Ishikawa (cell line): ENCODE measurements around the gene HCCS.

Experiments used
- CREB1 ChIP-seq: IDR thresholded peaks from 2 replicates; pipeline ENCODE4 v1.6.1; 2012; ENCODE audit warnings: low read depth
- EP300 ChIP-seq: IDR thresholded peaks from 2 replicates; pipeline ENCODE4 v1.6.1; 2012; ENCODE audit warnings: borderline replicate concordance
- MAX ChIP-seq: IDR thresholded peaks from 2 replicates; pipeline ENCODE4 v1.6.1; 2012
- TAF1 ChIP-seq: IDR thresholded peaks from 2 replicates; pipeline ENCODE4 v1.6.1; 2012; ENCODE audit warnings: low read depth, mild to moderate bottlenecking

GRCh38 chrX:11119313-11119943 is 8.3 kb downstream of the HCCS start:
- no peak for TF ChIP-seq TAF1
- TF ChIP-seq EP300, result no peak
- TF ChIP-seq CREB1, result no peak
- no peak for TF ChIP-seq MAX
